Measurements from ENCODE around the gene SIAH3.

SIAH3 gene

GRCh38 chr13:45784755-45785675 lies 66.5 kb downstream of the SIAH3 start:
- WGBS, 2 experiments: 86 to 88% methylated on average over 10 of the region's 10 CpGs
- Histone ChIP-seq H3K27me3 (ENCODE audit: control insufficient read depth, insufficient read depth, low read length, poor library complexity, severe bottlenecking) (no peaks in the 10 kb centered on the region), H3K36me3 (ENCODE audit: control insufficient read depth, insufficient read depth, low read length) (no peaks in the 10 kb centered on the region), H3K4me3 (ENCODE audit: insufficient read depth, low read depth, low read length) (no peak overlapping the region), H3K27ac (ENCODE audit: insufficient read depth, low read depth, low read length, poor library complexity, severe bottlenecking) (no peak overlapping the region), H3K4me1 (ENCODE audit: control insufficient read depth, insufficient read depth, low read length) (no peaks in the 10 kb centered on the region), H3K9me3 (ENCODE audit: control insufficient read depth, low read length) (no peaks in the 10 kb centered on the region)

GRCh38 chr13:45783346-45784043 lies 68.1 kb downstream of the SIAH3 start:
- WGBS, 2 experiments: 96% methylated on average over 35 of the region's 35 CpGs

GRCh38 chr13:45782327-45783045 lies 69.1 kb downstream of the SIAH3 start:
- Histone ChIP-seq H3K27ac (ENCODE audit: insufficient read depth, low read depth, low read length, poor library complexity, severe bottlenecking) (no peak overlapping the region), H3K27me3 (ENCODE audit: control insufficient read depth, insufficient read depth, low read length, poor library complexity, severe bottlenecking) (no peaks in the 10 kb centered on the region)
- WGBS, 2 experiments: 85 to 90% methylated on average over 9 of the region's 9 CpGs

More at GRCh38 chr13:45783346-45784043, 68.1 kb downstream of the SIAH3 start:
- Histone ChIP-seq H3K4me3 (ENCODE audit: insufficient read depth, low read depth, low read length) (no peak overlapping the region), H3K4me1 (ENCODE audit: control insufficient read depth, insufficient read depth, low read length) (no peaks in the 10 kb centered on the region), H3K27ac (ENCODE audit: insufficient read depth, low read depth, low read length, poor library complexity, severe bottlenecking) (no peak overlapping the region), H3K36me3 (ENCODE audit: control insufficient read depth, insufficient read depth, low read length) (no peaks in the 10 kb centered on the region), H3K9me3 (ENCODE audit: control insufficient read depth, low read length) (no peaks in the 10 kb centered on the region), H3K27me3 (ENCODE audit: control insufficient read depth, insufficient read depth, low read length, poor library complexity, severe bottlenecking) (no peaks in the 10 kb centered on the region)

GRCh38 chr13:45781553-45782326 lies 69.8 kb downstream of the SIAH3 start:
- Histone ChIP-seq H3K9me3 (ENCODE audit: control insufficient read depth, low read length) (no peaks in the 10 kb centered on the region), H3K27me3 (ENCODE audit: control insufficient read depth, insufficient read depth, low read length, poor library complexity, severe bottlenecking) (no peaks in the 10 kb centered on the region), H3K27ac (ENCODE audit: insufficient read depth, low read depth, low read length, poor library complexity, severe bottlenecking) (no peak overlapping the region), H3K4me3 (ENCODE audit: insufficient read depth, low read depth, low read length) (no peak overlapping the region), H3K4me1 (ENCODE audit: control insufficient read depth, insufficient read depth, low read length) (peaks cover 8% of the 10 kb centered on the region), H3K36me3 (ENCODE audit: control insufficient read depth, insufficient read depth, low read length) (no peaks in the 10 kb centered on the region)
- WGBS, 2 experiments: 93 to 95% methylated on average over 14 of the region's 14 CpGs

More at GRCh38 chr13:45782327-45783045, 69.1 kb downstream of the SIAH3 start:
- Histone ChIP-seq H3K36me3 (ENCODE audit: control insufficient read depth, insufficient read depth, low read length) (no peaks in the 10 kb centered on the region), H3K4me3 (ENCODE audit: insufficient read depth, low read depth, low read length) (no peak overlapping the region), H3K9me3 (ENCODE audit: control insufficient read depth, low read length) (no peaks in the 10 kb centered on the region), H3K4me1 (ENCODE audit: control insufficient read depth, insufficient read depth, low read length) (peaks cover 8% of the 10 kb centered on the region)

DNA sequence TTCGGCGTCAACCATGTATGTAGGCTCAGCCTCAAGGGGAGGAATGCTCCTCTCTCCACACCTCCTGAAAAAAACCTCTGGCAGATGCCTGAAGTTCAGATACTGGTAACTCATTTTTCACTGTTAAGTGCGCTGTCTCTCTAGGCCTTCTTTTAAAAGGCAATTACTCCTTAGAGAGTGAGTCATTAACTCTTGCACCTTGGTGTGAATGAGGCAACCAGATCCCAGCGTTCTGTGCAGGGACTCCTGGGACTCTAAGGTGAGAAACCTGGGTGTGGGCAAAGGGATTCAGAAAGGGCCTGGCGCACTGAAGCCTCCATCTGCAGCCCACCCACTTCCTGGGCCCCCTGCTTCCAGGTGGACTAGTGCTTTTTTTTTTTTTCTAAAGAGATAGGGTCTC lies 71.7 kb downstream of the SIAH3 start:
- Histone ChIP-seq H3K4me3 (ENCODE audit: insufficient read depth, low read depth, low read length) (no peak overlapping the region), H3K27ac (ENCODE audit: insufficient read depth, low read depth, low read length, poor library complexity, severe bottlenecking) (no peak overlapping the region), H3K27me3 (ENCODE audit: control insufficient read depth, insufficient read depth, low read length, poor library complexity, severe bottlenecking) (no peaks in the 10 kb centered on the region), H3K4me1 (ENCODE audit: control insufficient read depth, insufficient read depth, low read length) (peaks cover 22% of the 10 kb centered on the region), H3K36me3 (ENCODE audit: control insufficient read depth, insufficient read depth, low read length) (no peaks in the 10 kb centered on the region), H3K9me3 (ENCODE audit: control insufficient read depth, low read length) (no peaks in the 10 kb centered on the region)
- WGBS, 2 experiments: 89 to 95% methylated on average over 5 of the region's 5 CpGs

DNA sequence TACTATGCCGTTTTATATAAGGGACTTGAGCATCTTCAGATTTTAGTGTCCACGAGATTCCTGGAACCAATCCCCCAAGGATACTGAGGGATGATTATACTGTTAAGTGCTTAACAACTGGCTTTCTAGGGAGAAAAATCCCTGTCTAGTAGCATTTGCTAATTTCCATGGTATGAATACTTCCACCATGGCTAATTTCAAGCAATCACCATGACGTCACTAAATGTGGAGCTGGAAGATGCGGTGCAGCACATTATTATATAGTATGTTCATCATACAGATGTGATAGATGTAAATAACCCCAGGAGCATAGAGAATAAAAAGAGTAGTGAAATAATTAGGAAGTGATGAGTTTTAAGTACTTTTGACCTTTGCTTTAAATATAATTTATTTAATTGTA lies 72.7 kb downstream of the SIAH3 start:
- Histone ChIP-seq H3K4me1 (ENCODE audit: control insufficient read depth, insufficient read depth, low read length) (peaks cover 22% of the 10 kb centered on the region), H3K9me3 (ENCODE audit: control insufficient read depth, low read length) (no peaks in the 10 kb centered on the region), H3K36me3 (ENCODE audit: control insufficient read depth, insufficient read depth, low read length) (no peaks in the 10 kb centered on the region), H3K27me3 (ENCODE audit: control insufficient read depth, insufficient read depth, low read length, poor library complexity, severe bottlenecking) (no peaks in the 10 kb centered on the region), H3K4me3 (ENCODE audit: insufficient read depth, low read depth, low read length) (no peak overlapping the region), H3K27ac (ENCODE audit: insufficient read depth, low read depth, low read length, poor library complexity, severe bottlenecking) (no peak overlapping the region)
- 71 to 73% methylated on average over 4 of the region's 4 CpGs for WGBS, 2 experiments

GRCh38 chr13:45776748-45777147 lies 74.8 kb downstream of the SIAH3 start:
- Histone ChIP-seq H3K9me3 (ENCODE audit: control insufficient read depth, low read length) (no peaks in the 10 kb centered on the region), H3K27ac (ENCODE audit: insufficient read depth, low read depth, low read length, poor library complexity, severe bottlenecking) (peak overlapping the region; percentile 23), H3K4me3 (ENCODE audit: insufficient read depth, low read depth, low read length) (no peak overlapping the region), H3K27me3 (ENCODE audit: control insufficient read depth, insufficient read depth, low read length, poor library complexity, severe bottlenecking) (no peaks in the 10 kb centered on the region), H3K36me3 (ENCODE audit: control insufficient read depth, insufficient read depth, low read length) (no peaks in the 10 kb centered on the region), H3K4me1 (ENCODE audit: control insufficient read depth, insufficient read depth, low read length) (peaks cover 22% of the 10 kb centered on the region)
- 86 to 90% methylated on average over 5 of the region's 5 CpGs for WGBS, 2 experiments

DNA sequence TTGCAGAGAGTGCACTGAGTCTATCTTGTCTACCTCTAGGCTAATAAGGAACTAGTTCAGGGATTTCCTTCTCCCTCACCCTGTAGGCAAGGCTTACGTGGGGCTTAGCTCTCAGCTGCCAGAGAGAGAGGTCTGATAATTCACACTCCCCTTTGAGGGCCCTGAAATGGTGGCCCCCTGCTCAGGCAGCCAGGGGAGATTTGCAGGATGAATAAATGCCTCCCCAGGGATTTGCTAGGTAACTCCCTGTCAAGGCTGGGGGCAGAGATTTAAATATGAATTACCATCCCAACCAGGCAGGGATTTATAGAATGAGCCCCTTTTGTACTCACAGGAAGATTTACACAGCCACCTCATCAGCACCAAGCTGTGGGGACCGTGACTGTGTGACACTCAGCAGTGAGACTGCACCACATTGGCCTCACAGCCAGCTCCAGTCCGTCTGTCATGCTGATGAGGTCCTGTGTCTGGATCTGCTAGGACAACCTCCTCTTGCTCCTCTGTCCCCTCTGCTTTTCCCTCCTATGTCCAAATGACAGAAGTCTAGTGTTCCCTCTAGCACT lies 76.1 kb downstream of the SIAH3 start:
- Histone ChIP-seq H3K27ac (ENCODE audit: insufficient read depth, low read depth, low read length, poor library complexity, severe bottlenecking) (peak overlapping the region; percentile 16), H3K4me1 (ENCODE audit: control insufficient read depth, insufficient read depth, low read length) (peaks cover 24% of the 10 kb centered on the region), H3K4me3 (ENCODE audit: insufficient read depth, low read depth, low read length) (no peak overlapping the region), H3K27me3 (ENCODE audit: control insufficient read depth, insufficient read depth, low read length, poor library complexity, severe bottlenecking) (no peaks in the 10 kb centered on the region), H3K9me3 (ENCODE audit: control insufficient read depth, low read length) (no peaks in the 10 kb centered on the region), H3K36me3 (ENCODE audit: control insufficient read depth, insufficient read depth, low read length) (no peaks in the 10 kb centered on the region)
- 25 to 27% methylated on average over 3 of the region's 3 CpGs for WGBS, 2 experiments

DNA sequence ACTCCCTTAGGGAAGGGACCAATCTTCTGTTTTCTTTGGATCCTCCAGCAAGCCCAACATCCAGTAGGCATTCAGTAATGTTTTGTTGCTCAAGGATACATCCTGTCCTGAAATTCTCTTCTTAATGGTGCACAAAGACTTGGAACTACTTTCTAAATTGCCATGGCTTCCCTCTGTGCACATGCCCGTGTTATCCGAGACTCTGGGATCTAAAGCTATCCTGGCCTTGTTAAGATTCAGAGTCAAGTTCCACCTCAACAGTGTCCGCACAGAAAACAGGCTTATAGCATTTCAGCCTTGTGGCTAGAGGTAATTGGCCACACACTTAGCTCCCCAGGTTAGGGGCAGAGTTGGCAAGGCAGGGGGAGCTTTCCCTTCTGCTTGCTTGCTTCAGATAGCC lies 77.6 kb downstream of the SIAH3 start:
- no peak overlapping the region for H3K4me3 ChIP-seq (ENCODE audit: insufficient read depth, low read depth, low read length)
- peaks cover 40% of the 10 kb centered on the region for H3K4me1 ChIP-seq (ENCODE audit: control insufficient read depth, insufficient read depth, low read length)
- no peaks in the 10 kb centered on the region for H3K36me3 ChIP-seq (ENCODE audit: control insufficient read depth, insufficient read depth, low read length)
- no peaks in the 10 kb centered on the region for H3K9me3 ChIP-seq (ENCODE audit: control insufficient read depth, low read length)
- 95 to 98% methylated on average over 3 of the region's 3 CpGs for WGBS, 2 experiments
- no peaks in the 10 kb centered on the region for H3K27me3 ChIP-seq (ENCODE audit: control insufficient read depth, insufficient read depth, low read length, poor library complexity, severe bottlenecking)
- H3K27ac ChIP-seq (ENCODE audit: insufficient read depth, low read depth, low read length, poor library complexity, severe bottlenecking): no peak overlapping the region
